GM18873 (cell line): ENCODE measurements around the gene GAS7.

ENCODE experiments used
- ATAC-seq: cut with Tn5 transposase; IDR thresholded peaks from one replicate; pipeline ENCODE4 v1.9.1; 2021; ENCODE audit warnings: mild to moderate bottlenecking, moderate library complexity, moderate number of reproducible peaks; ENCODE audit not compliant: unreplicated experiment, low FRiP score

Gene GAS7

GRCh38 chr17:9959377-9959981 lies 238.9 kb downstream of the GAS7 start:
- ATAC-seq, result no peak

GRCh38 chr17:9958586-9959281 lies 239.7 kb downstream of the GAS7 start:
- ATAC-seq, result no peak

GRCh38 chr17:9957244-9957643 lies 241.2 kb downstream of the GAS7 start:
- no peak for ATAC-seq

- no peak for ATAC-seq
Measured at GRCh38 chr17:9956474-9957131, 241.8 kb downstream of the GAS7 start.

- no peak for ATAC-seq
Measured at GRCh38 chr17:9953492-9953891, 244.9 kb downstream of the GAS7 start.

GRCh38 chr17:9951803-9952202 lies 246.6 kb downstream of the GAS7 start:
- no peak for ATAC-seq

GRCh38 chr17:9948928-9949327 lies 249.5 kb downstream of the GAS7 start:
- no peak for ATAC-seq

- ATAC-seq, result no peak
Measured at GRCh38 chr17:9944704-9945103, 253.7 kb downstream of the GAS7 start.

- no peak for ATAC-seq
Measured at GRCh38 chr17:9943343-9943742, 255.1 kb downstream of the GAS7 start.

GRCh38 chr17:9942885-9943284 lies 255.5 kb downstream of the GAS7 start:
- ATAC-seq, result no peak

- no peak for ATAC-seq
Measured at GRCh38 chr17:9941305-9941704, 257.1 kb downstream of the GAS7 start.

GRCh38 chr17:9940841-9941240 lies 257.6 kb downstream of the GAS7 start:
- no peak for ATAC-seq

- no peak for ATAC-seq
Measured at GRCh38 chr17:9938764-9939163, 259.6 kb downstream of the GAS7 start.

GRCh38 chr17:9937901-9938300 lies 260.5 kb downstream of the GAS7 start:
- no peak for ATAC-seq

- ATAC-seq, result no peak
Measured at GRCh38 chr17:9937241-9937761, 261.1 kb downstream of the GAS7 start.

- ATAC-seq, result no peak
Measured at GRCh38 chr17:9936095-9936494, 262.3 kb downstream of the GAS7 start.

GRCh38 chr17:9935408-9935807 lies 263.0 kb downstream of the GAS7 start:
- no peak for ATAC-seq

GRCh38 chr17:9934331-9934730 lies 264.1 kb downstream of the GAS7 start:
- no peak for ATAC-seq

GRCh38 chr17:9932491-9932890 lies 265.9 kb downstream of the GAS7 start:
- no peak for ATAC-seq

GRCh38 chr17:9931144-9931741 lies 267.2 kb downstream of the GAS7 start:
- ATAC-seq, result no peak

GRCh38 chr17:9929871-9930270 lies 268.5 kb downstream of the GAS7 start:
- no peak for ATAC-seq
